Left ventricle myocardium inferior (tissue), 1 donor: ENCODE data around the gene SOS2. TPM values are rescaled to one million over a fixed set of nuclear protein-coding genes. Genes with fewer than 3 reads are reported as not detected.

Experiments
- DNase-seq: peaks from one replicate; pipeline ENCODE4 v3.0.0-alpha.2; 2020
- H3K27ac ChIP-seq: fragments of 200-600 bp; replicated peaks from 2 replicates; pipeline ENCODE4 v1.8.0; 2021
- H3K27me3 ChIP-seq: fragments of 200-600 bp; 2 replicates; pipeline ENCODE4 v1.8.0; 2021; ENCODE audit warnings: low read depth
- H3K36me3 ChIP-seq: fragments of 200-600 bp; 2 replicates; pipeline ENCODE4 v1.8.0; 2021
- H3K4me1 ChIP-seq: fragments of 200-600 bp; 2 replicates; pipeline ENCODE4 v1.8.0; 2021
- H3K4me3 ChIP-seq: fragments of 200-600 bp; 2 replicates; pipeline ENCODE4 v1.8.0; 2021; ENCODE audit warnings: mild to moderate bottlenecking, moderate library complexity
- H3K9me3 ChIP-seq: fragments of 200-600 bp; replicated peaks from 2 replicates; pipeline ENCODE4 v1.8.0; 2021
- CTCF ChIP-seq: fragments of 200-600 bp; IDR thresholded peaks from 2 replicates; pipeline ENCODE4 v1.8.0; 2021; ENCODE audit warnings: antibody characterized with exemption, mild to moderate bottlenecking, borderline replicate concordance
- intact Hi-C: fragments of 100-400 bp; cut with micrococcal nuclease; formaldehyde crosslinking; loops from one replicate; pipeline ENCODE4 v1.11.0; 2022
- total RNA-seq: library from RNA; stranded (reverse); fragmentation: NEBNext Ultra II Directional; extraction: Animal tissue kit (Norgen Biotek cat#: 25700); gene quantifications from one replicate; pipeline ENCODE4 v1.2.1, GENCODE V29; 2021
- donor health status: DM: no; HTN: yes; CAD: no; lungs with severe emphysema.

SOS2 gene
- total RNA-seq, 1 donor from 2014 or later: 33.0 TPM

GRCh38 chr14:50069325-50069724 lies 162.1 kb downstream of the SOS2 start:
- TF ChIP-seq CTCF: no peak
- no peak overlapping the region for H3K27ac ChIP-seq
- no peaks in the 10 kb centered on the region for H3K4me1 ChIP-seq
- H3K4me3 ChIP-seq: no peak overlapping the region
- intact Hi-C loops: no loop called here
- H3K36me3 ChIP-seq: no peaks in the 10 kb centered on the region
- no peaks in the 10 kb centered on the region for H3K27me3 ChIP-seq
- DNase-seq: no peak
- no peaks in the 10 kb centered on the region for H3K9me3 ChIP-seq

GRCh38 chr14:50068496-50068895 lies 162.9 kb downstream of the SOS2 start:
- intact Hi-C loops: no loop called here
- H3K27ac ChIP-seq: no peak overlapping the region
- H3K27me3 ChIP-seq: no peaks in the 10 kb centered on the region
- TF ChIP-seq CTCF: no peak
- DNase-seq: no peak
- H3K36me3 ChIP-seq: no peaks in the 10 kb centered on the region
- H3K9me3 ChIP-seq: no peaks in the 10 kb centered on the region
- H3K4me3 ChIP-seq: no peak overlapping the region
- no peaks in the 10 kb centered on the region for H3K4me1 ChIP-seq

- H3K36me3 ChIP-seq: no peaks in the 10 kb centered on the region
- no peak for DNase-seq
- H3K27me3 ChIP-seq: no peaks in the 10 kb centered on the region
- H3K4me3 ChIP-seq: no peak overlapping the region
- H3K9me3 ChIP-seq: no peaks in the 10 kb centered on the region
- intact Hi-C loops: no loop called here
- no peak overlapping the region for H3K27ac ChIP-seq
- no peak for TF ChIP-seq CTCF
- H3K4me1 ChIP-seq: no peaks in the 10 kb centered on the region
Measured at GRCh38 chr14:50067723-50068495, 163.5 kb downstream of the SOS2 start.

Other genes with a start within 250 kb of the SOS2 start
- 4.1 TPM for gene VCPKMT, start 115.0 kb downstream of the SOS2 start, total RNA-seq
- gene L2HGDH, start 80.7 kb upstream of the SOS2 start, total RNA-seq: 11.3 TPM
- gene DMAC2L, start 80.7 kb upstream of the SOS2 start, total RNA-seq: 28.3 TPM
- 1.3 TPM for gene CDKL1, start 165.3 kb upstream of the SOS2 start, total RNA-seq